22Rv1 (cell line): ENCODE measurements around the gene RAMP3.

Experiments used
- H3K27ac ChIP-seq: fragments of 450-650 bp; 2 replicates; pipeline ENCODE4 v1.5.1; 2017
- ZFX ChIP-seq: fragments of 450-650 bp; IDR thresholded peaks from 2 replicates; pipeline ENCODE4 v1.6.1; 2017; ENCODE audit warnings: antibody characterized with exemption, borderline replicate concordance
- TF ChIP-seq, protein P1 (sequence below): fragments of 450-650 bp; IDR thresholded peaks from 2 replicates; pipeline ENCODE4 v1.5.1; 2017; ENCODE audit warnings: mild to moderate bottlenecking

RAMP3 gene

DNA sequence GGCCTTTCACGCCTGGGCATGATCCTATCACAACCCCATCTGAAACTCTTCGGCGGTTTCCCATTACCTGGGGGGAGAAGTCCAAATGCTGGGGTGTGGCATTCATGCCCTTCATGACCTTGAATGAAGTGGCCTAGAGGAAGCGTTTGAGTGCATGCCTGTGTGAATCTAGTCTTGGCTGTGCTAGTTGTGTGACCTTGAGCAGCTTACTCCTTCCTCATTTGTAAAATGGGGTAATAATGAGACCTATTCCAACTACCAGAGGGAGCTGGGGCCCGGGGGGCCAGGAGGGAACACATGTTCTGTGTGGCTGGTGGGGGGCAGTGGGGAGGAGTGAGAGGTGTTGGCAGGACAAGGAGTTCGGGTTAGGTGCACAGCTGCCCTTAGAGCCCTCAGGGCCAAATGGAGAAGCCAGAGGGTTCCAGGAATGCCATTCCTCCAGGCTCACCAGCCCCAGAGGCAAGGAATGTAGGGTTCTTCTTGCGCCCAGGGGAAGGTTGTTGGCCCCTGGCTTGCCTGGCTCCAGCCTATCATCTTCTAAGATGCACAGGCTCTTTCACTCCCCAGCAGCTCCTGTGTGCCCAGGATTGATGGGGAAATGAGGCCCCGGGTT, 24.8 kb upstream of the RAMP3 start:
- H3K27ac ChIP-seq = no peak overlapping the region
- TF ChIP-seq, protein P1, sequence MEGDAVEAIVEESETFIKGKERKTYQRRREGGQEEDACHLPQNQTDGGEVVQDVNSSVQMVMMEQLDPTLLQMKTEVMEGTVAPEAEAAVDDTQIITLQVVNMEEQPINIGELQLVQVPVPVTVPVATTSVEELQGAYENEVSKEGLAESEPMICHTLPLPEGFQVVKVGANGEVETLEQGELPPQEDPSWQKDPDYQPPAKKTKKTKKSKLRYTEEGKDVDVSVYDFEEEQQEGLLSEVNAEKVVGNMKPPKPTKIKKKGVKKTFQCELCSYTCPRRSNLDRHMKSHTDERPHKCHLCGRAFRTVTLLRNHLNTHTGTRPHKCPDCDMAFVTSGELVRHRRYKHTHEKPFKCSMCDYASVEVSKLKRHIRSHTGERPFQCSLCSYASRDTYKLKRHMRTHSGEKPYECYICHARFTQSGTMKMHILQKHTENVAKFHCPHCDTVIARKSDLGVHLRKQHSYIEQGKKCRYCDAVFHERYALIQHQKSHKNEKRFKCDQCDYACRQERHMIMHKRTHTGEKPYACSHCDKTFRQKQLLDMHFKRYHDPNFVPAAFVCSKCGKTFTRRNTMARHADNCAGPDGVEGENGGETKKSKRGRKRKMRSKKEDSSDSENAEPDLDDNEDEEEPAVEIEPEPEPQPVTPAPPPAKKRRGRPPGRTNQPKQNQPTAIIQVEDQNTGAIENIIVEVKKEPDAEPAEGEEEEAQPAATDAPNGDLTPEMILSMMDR = no peak
- TF ChIP-seq ZFX = no peak

DNA sequence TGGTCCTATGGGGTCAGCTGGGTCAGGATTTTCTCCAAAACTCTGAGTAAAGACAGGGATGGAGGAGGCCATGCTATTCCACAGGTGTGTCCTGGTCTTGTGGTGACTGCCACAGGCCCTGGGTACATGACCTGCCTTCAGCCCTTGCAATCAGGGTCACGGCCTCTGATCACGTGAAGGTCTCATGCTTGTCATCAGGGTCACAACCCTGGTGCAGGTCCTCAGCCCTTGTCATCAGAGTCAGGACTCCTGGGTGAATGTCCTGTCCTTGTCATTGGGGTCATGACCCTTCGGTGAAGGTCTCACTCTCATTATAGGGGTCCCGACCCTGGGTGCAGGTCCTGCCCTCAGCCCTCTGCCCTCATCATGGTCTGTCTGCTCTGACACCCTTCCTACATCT, 24.2 kb upstream of the RAMP3 start:
- TF ChIP-seq ZFX = no peak
- TF ChIP-seq, protein P1 = no peak
- H3K27ac ChIP-seq = no peak overlapping the region

DNA sequence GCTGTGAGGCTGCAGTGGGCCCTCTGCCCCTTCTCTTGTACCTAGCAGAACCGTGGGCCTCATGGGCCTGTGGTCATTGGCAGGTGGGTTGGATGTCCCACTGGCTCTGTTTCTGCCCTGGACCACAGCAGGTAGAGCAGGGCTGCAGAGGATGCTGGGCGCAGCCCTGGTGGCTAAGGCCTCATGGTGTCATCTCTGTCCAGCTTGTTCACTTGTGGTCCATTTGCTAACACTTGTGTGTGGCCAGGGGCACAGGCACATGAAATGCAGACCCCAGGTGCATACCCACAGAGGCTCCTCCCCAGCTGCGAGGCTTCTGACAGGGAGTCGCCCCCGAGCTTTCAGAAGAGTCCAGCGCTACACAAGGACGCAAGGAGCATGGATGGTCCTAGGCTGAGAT, 23.7 kb upstream of the RAMP3 start:
- no peak overlapping the region for H3K27ac ChIP-seq
- no peak for TF ChIP-seq ZFX
- TF ChIP-seq, protein P1 = no peak

DNA sequence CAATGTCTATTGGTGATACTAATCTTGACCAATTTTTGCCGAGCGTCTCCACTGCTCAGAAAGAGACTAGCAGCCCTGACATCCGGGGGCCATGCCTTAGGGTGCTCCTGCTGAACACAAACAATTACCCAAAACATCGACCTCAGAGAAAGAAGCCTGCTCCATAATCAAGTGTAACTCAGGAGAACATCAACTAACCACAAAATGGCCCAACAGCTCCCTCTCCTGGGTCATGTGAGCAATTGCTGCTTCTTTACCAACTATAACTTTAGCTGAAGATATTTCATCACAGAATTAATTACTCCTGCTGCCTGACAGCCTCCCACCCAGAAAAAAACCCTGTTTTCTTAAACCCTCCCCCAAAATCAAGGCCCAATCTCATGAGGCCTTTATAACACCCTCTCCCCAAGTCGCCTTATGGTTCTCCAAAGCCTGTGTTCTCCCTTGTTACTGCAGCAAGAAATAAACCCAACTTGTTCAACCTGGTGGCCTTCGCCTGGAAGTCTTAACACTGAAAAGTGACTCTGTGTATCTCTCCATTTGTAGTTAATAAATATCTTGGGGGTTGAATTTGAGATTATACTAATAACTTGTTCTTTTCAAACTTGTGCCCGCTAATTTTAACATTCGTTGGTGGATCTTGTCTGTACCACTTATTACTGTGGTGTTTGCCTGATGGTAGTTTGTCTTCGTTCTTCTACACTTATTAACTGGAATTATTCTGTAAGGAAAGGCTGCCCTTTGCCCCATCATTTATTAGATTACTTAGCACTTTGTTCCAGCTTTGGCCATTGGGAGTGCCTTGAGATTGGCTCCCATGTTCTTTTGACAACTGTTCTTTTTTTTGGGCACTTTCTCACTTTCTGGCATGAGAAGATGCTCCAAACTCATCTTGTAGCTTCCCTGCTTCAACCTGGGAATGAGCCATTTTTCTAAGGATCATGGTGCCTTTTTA, 21.2 kb upstream of the RAMP3 start:
- H3K27ac ChIP-seq = no peak overlapping the region
- TF ChIP-seq, protein P1 = peak; percentile 94
- TF ChIP-seq ZFX = no peak

DNA sequence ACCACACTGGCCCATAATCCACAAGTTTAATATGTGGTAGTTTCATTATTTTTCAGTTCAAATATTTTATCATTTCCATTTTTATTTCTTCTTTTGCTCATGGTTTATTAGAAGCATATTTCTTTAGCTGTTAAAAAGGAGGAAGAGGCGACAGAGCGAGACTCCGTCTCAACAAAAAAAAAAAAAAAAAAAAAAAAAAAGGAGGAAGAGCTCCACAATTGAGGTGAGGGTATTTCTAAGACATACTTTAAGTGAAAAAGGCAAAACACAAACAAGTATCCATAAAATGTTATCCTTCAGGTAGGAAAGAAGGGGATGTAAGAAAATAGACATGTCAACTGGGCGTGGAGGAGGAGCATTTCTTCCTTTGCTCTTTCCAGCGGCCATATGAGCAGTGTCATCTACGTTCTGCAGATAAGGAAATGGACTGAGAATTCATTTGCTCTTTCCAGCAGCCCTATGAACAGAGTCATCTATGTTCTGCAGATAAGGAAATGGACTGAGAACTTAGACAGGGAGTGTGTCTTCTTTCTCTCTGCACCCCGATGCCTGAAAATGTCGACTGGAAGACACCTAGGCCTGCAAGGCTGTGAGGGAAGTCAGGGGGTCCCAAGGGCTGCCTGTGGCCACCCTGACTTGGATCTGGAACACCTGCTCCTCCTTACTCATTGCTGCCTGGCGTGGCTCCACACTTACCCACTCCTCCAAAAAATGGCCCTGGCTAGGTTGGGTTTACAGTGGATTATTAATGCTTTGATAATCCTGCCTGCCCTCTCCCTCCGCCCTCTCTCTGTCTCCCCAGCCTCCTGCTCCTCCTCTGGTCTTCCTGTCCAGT, 18.9 kb upstream of the RAMP3 start:
- TF ChIP-seq ZFX = no peak
- TF ChIP-seq, protein P1 = no peak
- H3K27ac ChIP-seq = no peak overlapping the region

DNA sequence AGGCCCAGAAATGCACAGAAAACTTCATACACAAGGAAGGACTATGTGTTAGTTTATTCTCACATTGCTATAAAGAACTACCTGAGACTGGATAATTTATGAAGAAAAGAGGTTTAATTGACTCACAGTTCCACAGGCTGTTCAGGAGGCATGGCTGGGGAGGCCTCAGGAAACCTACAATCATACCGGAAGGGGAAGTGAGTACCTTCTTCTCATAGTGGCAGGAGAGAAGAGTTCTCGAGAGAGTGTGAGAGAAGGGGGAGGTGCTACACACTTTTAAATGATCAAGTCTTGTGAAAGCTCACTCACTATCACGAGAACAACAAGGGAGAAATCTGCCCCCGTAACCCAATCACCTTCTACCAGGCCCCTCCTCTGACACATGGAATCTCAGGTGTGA, 16.8 kb upstream of the RAMP3 start:
- no peak overlapping the region for H3K27ac ChIP-seq
- no peak for TF ChIP-seq ZFX
- TF ChIP-seq, protein P1 = no peak
